ENCODE results near the gene RPS14. TPM values are rescaled to one million over a fixed set of nuclear protein-coding genes. Genes with fewer than 3 reads are reported as not detected.
"Not testable (repeated sequence)": the region's sequence is repeated elsewhere in the genome, so short reads cannot be mapped to it uniquely, and the experiment has no call there.

Gene RPS14
- total and polyA plus RNA-seq, 2 of the 4 experiments (the other 2 are of a cell fraction): 6,296 to 7,310 TPM

DNA sequence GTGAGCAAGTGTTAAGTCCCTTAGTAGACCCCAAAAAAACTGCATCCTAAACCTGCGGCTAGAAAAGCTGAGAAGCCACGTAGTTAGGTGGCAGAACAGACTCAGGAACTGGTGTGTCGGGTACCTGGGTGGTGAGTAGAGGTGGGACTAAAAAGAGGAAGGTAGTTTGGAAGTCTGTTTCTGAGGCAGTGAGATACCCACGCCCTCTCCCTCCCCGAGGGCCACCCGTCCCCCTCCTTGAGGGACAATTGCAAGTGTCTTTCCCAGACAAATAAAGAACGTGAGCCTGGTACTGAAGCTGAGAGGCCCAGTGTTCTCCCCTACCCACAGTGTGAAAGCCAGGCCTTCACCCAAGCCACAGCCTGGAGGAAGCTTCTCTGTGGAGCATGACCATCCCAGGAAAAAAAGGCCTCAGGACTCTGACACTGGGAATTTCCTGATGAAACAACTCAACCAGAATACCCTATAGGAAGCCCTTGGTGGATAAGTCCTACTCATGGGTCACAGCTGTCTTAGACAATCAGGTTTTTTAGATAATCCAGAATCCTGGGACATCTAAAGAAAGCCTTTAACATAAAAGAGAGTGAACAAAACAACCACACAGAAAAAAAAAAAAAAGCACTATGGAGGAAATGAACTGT is 29.8 kb downstream of the RPS14 start:
- H3K23ac ChIP-seq (ENCODE audit: low read depth, low read length): no peak overlapping the region
- H4K8ac ChIP-seq (ENCODE audit: low read depth in 2 of 2, low read length in 2 of 2): no peak overlapping the region
- no peak overlapping the region for H4K5ac ChIP-seq (ENCODE audit: low read depth, low read length)
- 0 out of 2 replicates have a peak, but pooled peaks cover 1% of the 10 kb centered on the region for H3K27me3 ChIP-seq (ENCODE audit: control insufficient read depth, insufficient read depth, low read length)
- no TSS peak for BruUV-seq (replicated peaks)
- no peak overlapping the region for H2BK20ac ChIP-seq (ENCODE audit: low read depth, low read length)
- H3K9me1 ChIP-seq (ENCODE audit: insufficient read depth, low read length): no peaks in the 10 kb centered on the region
- dilution Hi-C loops (cut with HindIII; ENCODE audit: low sequenced_read_pairs, unreplicated experiment): no loop called here
- no peak overlapping the region for H3K27ac ChIP-seq (ENCODE audit: insufficient read depth, low read length)
- no peak overlapping the region for H2BK5ac ChIP-seq (ENCODE audit: low read depth, low read length, poor library complexity, severe bottlenecking)
- H2BK15ac ChIP-seq (ENCODE audit: low read depth, low read length): no peak overlapping the region
- H2BK120ac ChIP-seq (ENCODE audit: low read depth, low read length): no peak overlapping the region
- no peak overlapping the region for H2AK5ac ChIP-seq (ENCODE audit: low read depth, low read length)
- CTCF ChIA-PET: no interaction called here
- no peaks in the 10 kb centered on the region for H4K20me1 ChIP-seq (ENCODE audit: insufficient read depth, low read length)
- DNase-seq: no peak
- H2AK9ac ChIP-seq (replicated peaks; ENCODE audit: low read depth, low read length, poor library complexity): no peak overlapping the region
- no peak overlapping the region for H3K56ac ChIP-seq (ENCODE audit: extremely low read depth, insufficient read depth, low read length)
- H3K4me2 ChIP-seq (ENCODE audit: low read depth, low read length): no peak overlapping the region
- H3K9ac ChIP-seq (ENCODE audit: low read depth, low read length): no peak overlapping the region
- intact Hi-C loops (cut with micrococcal nuclease): no loop called here
- no peak overlapping the region for H3K4ac ChIP-seq (ENCODE audit: low read depth, low read length)
- no peak overlapping the region for H3K18ac ChIP-seq (ENCODE audit: low read depth, low read length)
- H2AFZ ChIP-seq (replicated peaks; ENCODE audit: low read length, poor library complexity): no peak overlapping the region
- no peaks in the 10 kb centered on the region for H3K9me3 ChIP-seq (ENCODE audit: control insufficient read depth, insufficient read depth, low read length)
- TF ChIP-seq, protein P1, sequence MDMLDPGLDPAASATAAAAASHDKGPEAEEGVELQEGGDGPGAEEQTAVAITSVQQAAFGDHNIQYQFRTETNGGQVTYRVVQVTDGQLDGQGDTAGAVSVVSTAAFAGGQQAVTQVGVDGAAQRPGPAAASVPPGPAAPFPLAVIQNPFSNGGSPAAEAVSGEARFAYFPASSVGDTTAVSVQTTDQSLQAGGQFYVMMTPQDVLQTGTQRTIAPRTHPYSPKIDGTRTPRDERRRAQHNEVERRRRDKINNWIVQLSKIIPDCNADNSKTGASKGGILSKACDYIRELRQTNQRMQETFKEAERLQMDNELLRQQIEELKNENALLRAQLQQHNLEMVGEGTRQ (IDR thresholded peaks at IDR 0.05; ENCODE audit: low read depth, low read length): no peak
- TF ChIP-seq, protein P2, sequence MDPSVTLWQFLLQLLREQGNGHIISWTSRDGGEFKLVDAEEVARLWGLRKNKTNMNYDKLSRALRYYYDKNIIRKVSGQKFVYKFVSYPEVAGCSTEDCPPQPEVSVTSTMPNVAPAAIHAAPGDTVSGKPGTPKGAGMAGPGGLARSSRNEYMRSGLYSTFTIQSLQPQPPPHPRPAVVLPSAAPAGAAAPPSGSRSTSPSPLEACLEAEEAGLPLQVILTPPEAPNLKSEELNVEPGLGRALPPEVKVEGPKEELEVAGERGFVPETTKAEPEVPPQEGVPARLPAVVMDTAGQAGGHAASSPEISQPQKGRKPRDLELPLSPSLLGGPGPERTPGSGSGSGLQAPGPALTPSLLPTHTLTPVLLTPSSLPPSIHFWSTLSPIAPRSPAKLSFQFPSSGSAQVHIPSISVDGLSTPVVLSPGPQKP (IDR thresholded peaks at IDR 0.05; ENCODE audit: borderline replicate concordance, low read depth, low read length): no peak
- in situ Hi-C loops (cut with MboI; ENCODE audit: low sequenced_read_pairs): no loop called here
- 100% methylated on average over 1 of the region's 7 CpGs; no CpG with 5 or more reads in 1 of the 2 experiments for WGBS, 2 experiments (ENCODE audit: extremely low coverage in 2 of 2, insufficient read length in 1 of 2)
- POLR2A ChIA-PET (ENCODE audit: unreplicated experiment): no interaction called here
- H3K79me1 ChIP-seq (ENCODE audit: low read depth in 1 of 2, low read length in 2 of 2): no peaks in the 10 kb centered on the region
- no peak overlapping the region for H4K91ac ChIP-seq (ENCODE audit: insufficient read depth, low read depth, low read length)
- no peaks in the 10 kb centered on the region for H3K36me3 ChIP-seq (ENCODE audit: control insufficient read depth, insufficient read depth, low read length)
- no peak for ATAC-seq (ENCODE audit: low read depth)
- H3K14ac ChIP-seq (replicated peaks; ENCODE audit: low read depth, low read length): no peak overlapping the region
- H3K4me3 ChIP-seq (ENCODE audit: insufficient read depth, low read depth, low read length): no peak overlapping the region
- H3K4me1 ChIP-seq (ENCODE audit: control insufficient read depth, insufficient read depth, low read length): no peaks in the 10 kb centered on the region

DNA sequence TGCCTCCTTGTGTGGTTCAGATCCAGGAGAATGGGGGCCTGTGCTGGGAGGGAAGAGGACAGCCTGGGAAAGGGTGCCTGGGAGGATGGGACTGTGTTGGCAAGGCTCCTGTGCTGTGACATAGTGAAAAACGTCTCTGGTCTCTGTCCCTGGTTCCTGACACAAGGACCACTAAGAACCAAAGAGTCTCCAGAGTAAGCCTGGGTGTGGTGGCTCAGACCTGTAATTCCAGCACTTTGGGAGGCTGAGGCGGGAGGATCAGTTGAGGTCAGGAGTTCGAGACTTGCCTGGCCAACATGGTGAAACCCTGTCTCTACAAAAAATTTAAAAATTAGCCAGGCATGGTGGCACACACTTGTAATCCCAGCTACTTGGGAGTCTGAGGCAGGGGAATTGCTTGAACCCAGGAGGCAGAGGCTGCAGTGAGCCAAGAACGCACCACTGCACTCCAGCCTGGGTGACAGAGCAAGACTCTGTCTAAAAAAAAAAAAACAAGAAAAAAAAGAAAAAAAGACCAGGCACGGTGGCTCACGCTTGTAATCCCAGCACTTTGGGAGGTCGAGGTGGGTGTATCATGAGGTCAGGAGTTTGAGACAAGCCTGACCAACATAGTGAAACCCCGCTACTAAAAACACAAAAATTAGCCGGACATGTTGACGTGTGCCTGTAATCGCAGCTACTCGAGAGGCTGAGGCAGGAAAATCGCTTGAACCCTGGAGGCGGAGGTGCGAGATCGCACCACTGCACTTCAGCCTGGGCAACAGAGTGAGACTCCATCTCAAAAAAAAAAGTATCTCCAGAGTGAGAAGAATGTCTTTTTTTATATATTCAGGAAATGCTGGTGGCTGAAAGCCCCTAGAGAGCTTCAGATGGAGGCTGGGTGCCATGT is 35.4 kb downstream of the RPS14 start:
- H3K79me1 ChIP-seq (ENCODE audit: low read depth in 1 of 2, low read length in 2 of 2); H4K20me1 ChIP-seq (ENCODE audit: insufficient read depth, low read length); H3K18ac ChIP-seq (ENCODE audit: low read depth, low read length); H2BK120ac ChIP-seq (ENCODE audit: low read depth, low read length); dilution Hi-C loops (cut with HindIII; ENCODE audit: low sequenced_read_pairs, unreplicated experiment); H3K27ac ChIP-seq (ENCODE audit: insufficient read depth, low read length); DNase-seq; BruUV-seq (replicated peaks); H4K5ac ChIP-seq (ENCODE audit: low read depth, low read length); H2AK9ac ChIP-seq (replicated peaks; ENCODE audit: low read depth, low read length, poor library complexity); H3K4me2 ChIP-seq (ENCODE audit: low read depth, low read length); H3K56ac ChIP-seq (ENCODE audit: extremely low read depth, insufficient read depth, low read length); H3K36me3 ChIP-seq (ENCODE audit: control insufficient read depth, insufficient read depth, low read length); H3K14ac ChIP-seq (replicated peaks; ENCODE audit: low read depth, low read length); H3K9me1 ChIP-seq (ENCODE audit: insufficient read depth, low read length); H3K27me3 ChIP-seq (ENCODE audit: control insufficient read depth, insufficient read depth, low read length); H3K4me1 ChIP-seq (ENCODE audit: control insufficient read depth, insufficient read depth, low read length); H2BK15ac ChIP-seq (ENCODE audit: low read depth, low read length); H3K4me3 ChIP-seq (ENCODE audit: insufficient read depth, low read depth, low read length); H2BK20ac ChIP-seq (ENCODE audit: low read depth, low read length); H4K91ac ChIP-seq (ENCODE audit: insufficient read depth, low read depth, low read length); CTCF ChIA-PET; intact Hi-C loops (cut with micrococcal nuclease); H2AK5ac ChIP-seq (ENCODE audit: low read depth, low read length); H3K9me3 ChIP-seq (ENCODE audit: control insufficient read depth, insufficient read depth, low read length); in situ Hi-C loops (cut with MboI; ENCODE audit: low sequenced_read_pairs); ATAC-seq (ENCODE audit: low read depth); H3K9ac ChIP-seq (ENCODE audit: low read depth, low read length); H3K23ac ChIP-seq (ENCODE audit: low read depth, low read length); H2AFZ ChIP-seq (replicated peaks; ENCODE audit: low read length, poor library complexity); H2BK5ac ChIP-seq (ENCODE audit: low read depth, low read length, poor library complexity, severe bottlenecking); H3K4ac ChIP-seq (ENCODE audit: low read depth, low read length); H4K8ac ChIP-seq (ENCODE audit: low read depth in 2 of 2, low read length in 2 of 2): not testable (repeated sequence)
- POLR2A ChIA-PET (ENCODE audit: unreplicated experiment): interaction anchor here (0.6 kb wide), 1 partner anchor 384 kb away, joined by 4 read pairs; no protein-coding TSS in a partner anchor
- WGBS, 2 experiments (ENCODE audit: extremely low coverage in 2 of 2, insufficient read length in 1 of 2): 92% methylated on average over 9 of the region's 16 CpGs; no CpG with 5 or more reads in 1 of the 2 experiments
